Tibial artery (tissue), 4 donors: Measurements from ENCODE around the gene ADCY5.

Experiments used
- DNase-seq, 2 donors: peaks; one replicate each; pipeline ENCODE4 v3.0.0-alpha.2; 2019
- H3K27ac ChIP-seq, 2 donors: fragments of 200-600 bp; sonication (generic) in 1 of 2; 1 replicate in 1 of 2; 2 replicates in 1 of 2; pipeline ENCODE4 v1.5.1; 2018 to 2019; ENCODE audit warnings: mild to moderate bottlenecking in 1 of 2
- H3K27me3 ChIP-seq, 2 donors: fragments of 200-600 bp; sonication (generic) in 1 of 2; one replicate each; pipeline versions ENCODE4 v1.5.1 to v1.6.0; 2016 to 2019
- H3K36me3 ChIP-seq, 3 donors: fragments of 200-600 bp; sonication (generic) in 2 of 3; one replicate each; pipeline ENCODE4 v1.5.1; 2016 to 2019; ENCODE audit warnings: mild to moderate bottlenecking in 2 of 3
- H3K4me1 ChIP-seq, 4 donors: fragments of 200-600 bp; sonication (generic) in 2 of 4; 1 replicate in 3 of 4; 2 replicates in 1 of 4; pipeline ENCODE4 v1.5.1; 2016 to 2019
- H3K4me3 ChIP-seq, 2 donors: fragments of 200-600 bp; sonication (generic) in 1 of 2; 1 replicate in 1 of 2; 2 replicates in 1 of 2; pipeline ENCODE4 v1.5.1; 2018 to 2019; ENCODE audit warnings: mild to moderate bottlenecking in 2 of 2
- H3K9me3 ChIP-seq, 3 donors: fragments of 200-600 bp; sonication (generic) in 1 of 3; one replicate each; pipeline ENCODE4 v1.5.1; 2016 to 2019
- CTCF ChIP-seq, 2 experiments: fragments of 200-600 bp in 1 of 2; fragments of 450-650 bp in 1 of 2; IDR thresholded peaks; one replicate each; pipeline ENCODE4 v1.5.1; 2017 to 2019; ENCODE audit warnings: antibody characterized with exemption in 2 of 2, mild to moderate bottlenecking in 1 of 2, moderate library complexity in 1 of 2
- intact Hi-C: fragments of 100-400 bp; cut with DNase I; formaldehyde crosslinking; loops from one replicate; pipeline ENCODE4 v1.15.0; 2023; ENCODE audit warnings: low total_unique reads

Gene ADCY5

GRCh38 chr3:123348471-123349200 lies 100.3 kb downstream of the ADCY5 start:
- Histone ChIP-seq H3K27ac (peak overlapping the region; percentile 62 to 76), H3K27me3 (no peaks in the 10 kb centered on the region), H3K9me3 (no peaks in the 10 kb centered on the region), H3K36me3 (no peaks in the 10 kb centered on the region), H3K4me1 (peaks cover 0 to 98% (median 77%) of the 10 kb centered on the region in 4 donors), H3K4me3 (no peak overlapping the region)
- intact Hi-C loops: no loop called here
- peak in 1 of 2 donors; percentile 60 for DNase-seq
- TF ChIP-seq CTCF (IDR thresholded peaks at IDR 0.05): no peak

GRCh38 chr3:123347691-123348264 lies 101.1 kb downstream of the ADCY5 start:
- TF ChIP-seq CTCF (IDR thresholded peaks at IDR 0.05): no peak
- DNase-seq: peak in 1 of 2 donors; percentile 41
- Histone ChIP-seq H3K4me3 (no peak overlapping the region), H3K9me3 (no peaks in the 10 kb centered on the region), H3K27me3 (no peaks in the 10 kb centered on the region), H3K4me1 (peaks cover 0 to 98% (median 75%) of the 10 kb centered on the region in 4 donors), H3K36me3 (no peaks in the 10 kb centered on the region), H3K27ac (peak overlapping the region; percentile 62 to 76)
- intact Hi-C loops: no loop called here

- Histone ChIP-seq H3K9me3 (no peaks in the 10 kb centered on the region), H3K4me3 (no peak overlapping the region), H3K36me3 (no peaks in the 10 kb centered on the region), H3K27me3 (no peaks in the 10 kb centered on the region), H3K4me1 (peaks cover 0 to 98% (median 72%) of the 10 kb centered on the region in 4 donors), H3K27ac (peak overlapping the region; percentile 62 to 76)
- no peak for TF ChIP-seq CTCF (IDR thresholded peaks at IDR 0.05)
- intact Hi-C loops: no loop called here
- peak in 1 of 2 donors; percentile 59 for DNase-seq
Observed at GRCh38 chr3:123347205-123347604, 101.7 kb downstream of the ADCY5 start.

GRCh38 chr3:123346021-123346420 lies 102.9 kb downstream of the ADCY5 start:
- peak in 1 of 2 donors; percentile 62 for DNase-seq
- Histone ChIP-seq H3K9me3 (no peaks in the 10 kb centered on the region), H3K4me3 (no peak overlapping the region), H3K36me3 (no peaks in the 10 kb centered on the region), H3K27me3 (no peaks in the 10 kb centered on the region), H3K27ac (peak overlapping the region; percentile 62 to 76), H3K4me1 (peaks cover 0 to 92% (median 60%) of the 10 kb centered on the region in 4 donors)
- intact Hi-C loops: no loop called here
- TF ChIP-seq CTCF (IDR thresholded peaks at IDR 0.05): no peak

- no peaks in the 10 kb centered on the region for H3K9me3 ChIP-seq
- TF ChIP-seq CTCF (IDR thresholded peaks at IDR 0.05): no peak
- no peak overlapping the region for H3K4me3 ChIP-seq
- H3K27ac ChIP-seq: peak overlapping the region; percentile 62 to 76
- peak in 1 of 2 donors; percentile 62 for DNase-seq
- no peaks in the 10 kb centered on the region for H3K27me3 ChIP-seq
- H3K4me1 ChIP-seq: peaks cover 0 to 83% (median 50%) of the 10 kb centered on the region in 4 donors
- intact Hi-C loops: no loop called here
- H3K36me3 ChIP-seq: no peaks in the 10 kb centered on the region
Observed at GRCh38 chr3:123344907-123345594, 103.8 kb downstream of the ADCY5 start.
